Loucy (cell line): Measurements from ENCODE around the gene HADH.

Experiments used
- CTCF ChIP-seq: fragments of 200-600 bp; sonication (generic); conservative IDR thresholded peaks from 2 replicates; pipeline ENCODE4 v1.5.1; 2014; ENCODE audit warnings: mild to moderate bottlenecking, antibody characterized with exemption, low read length
- EZH2phosphoT487 ChIP-seq: fragments of 200-600 bp; IDR thresholded peaks from 2 replicates; pipeline ENCODE4 v1.6.1; 2018; ENCODE audit warnings: antibody characterized with exemption, mild to moderate bottlenecking, moderate library complexity, borderline replicate concordance

- TF ChIP-seq CTCF (no peak), EZH2phosphoT487 (no peak)
Observed at GRCh38 chr4:108033348-108033747, 43.7 kb downstream of the HADH start.
